ENCODE data around the gene CALHM3.

DNA sequence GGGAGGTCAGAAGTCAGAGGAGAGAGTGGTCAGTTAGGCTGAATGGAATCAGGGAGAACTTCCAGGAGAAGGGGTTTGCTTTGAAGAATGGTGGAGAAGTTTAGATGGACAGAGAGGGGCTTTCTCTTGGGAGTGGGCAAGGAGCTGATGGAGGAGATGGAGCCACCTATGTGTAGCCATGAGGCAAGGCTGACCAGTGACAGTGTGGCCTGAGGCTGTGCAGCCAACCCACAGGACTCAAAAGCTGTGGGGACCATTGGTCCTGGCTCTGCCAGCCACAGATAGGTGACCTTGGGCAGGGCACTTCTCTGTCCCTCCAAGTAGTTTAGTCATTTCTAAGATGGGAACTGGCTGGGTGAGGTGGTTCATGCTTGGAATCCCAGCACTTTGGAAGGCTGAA lies 33.1 kb upstream of the CALHM3 start:
- TF ChIP-seq, protein P1, sequence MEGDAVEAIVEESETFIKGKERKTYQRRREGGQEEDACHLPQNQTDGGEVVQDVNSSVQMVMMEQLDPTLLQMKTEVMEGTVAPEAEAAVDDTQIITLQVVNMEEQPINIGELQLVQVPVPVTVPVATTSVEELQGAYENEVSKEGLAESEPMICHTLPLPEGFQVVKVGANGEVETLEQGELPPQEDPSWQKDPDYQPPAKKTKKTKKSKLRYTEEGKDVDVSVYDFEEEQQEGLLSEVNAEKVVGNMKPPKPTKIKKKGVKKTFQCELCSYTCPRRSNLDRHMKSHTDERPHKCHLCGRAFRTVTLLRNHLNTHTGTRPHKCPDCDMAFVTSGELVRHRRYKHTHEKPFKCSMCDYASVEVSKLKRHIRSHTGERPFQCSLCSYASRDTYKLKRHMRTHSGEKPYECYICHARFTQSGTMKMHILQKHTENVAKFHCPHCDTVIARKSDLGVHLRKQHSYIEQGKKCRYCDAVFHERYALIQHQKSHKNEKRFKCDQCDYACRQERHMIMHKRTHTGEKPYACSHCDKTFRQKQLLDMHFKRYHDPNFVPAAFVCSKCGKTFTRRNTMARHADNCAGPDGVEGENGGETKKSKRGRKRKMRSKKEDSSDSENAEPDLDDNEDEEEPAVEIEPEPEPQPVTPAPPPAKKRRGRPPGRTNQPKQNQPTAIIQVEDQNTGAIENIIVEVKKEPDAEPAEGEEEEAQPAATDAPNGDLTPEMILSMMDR (IDR thresholded peaks at IDR 0.05) = no peak
- no peak for TF ChIP-seq POLR2A (IDR thresholded peaks at IDR 0.05)
